ENCODE data around the gene LSM12.
A peak's percentile ranks its signal among the peaks of the same experiment; 100 is the strongest.

Gene LSM12

GRCh38 chr17:44066204-44066930 lies at the start of gene LSM12:
Gene LSM12, minus strand, starts transcription at chr17:44066671. Its CDS starts 84 bp downstream, at chr17:44066587.
- no peaks in the 10 kb centered on the region for H3K27me3 ChIP-seq (ENCODE audit: insufficient read depth, low read length)
- H3K79me2 ChIP-seq (ENCODE audit: insufficient read depth, low read length): peaks cover 44% of the 10 kb centered on the region
- H3K4me3 ChIP-seq (ENCODE audit: low read depth, low read length, poor library complexity, severe bottlenecking): peak within 1 kb of the TSS; percentile 97
- H2AFZ ChIP-seq (ENCODE audit: low read length): peak within 1 kb of the TSS; percentile 37; the same call in 1 of the 2 replicates
- H3K36me3 ChIP-seq (ENCODE audit: insufficient read depth, low read length): peaks cover 28% of the 10 kb centered on the region
- H3K9ac ChIP-seq (ENCODE audit: low read length): peak within 1 kb of the TSS; percentile 97
- no peak for TF ChIP-seq CTCF (IDR thresholded peaks at IDR 0.05; ENCODE audit: low read length)
- no peak for TF ChIP-seq EZH2 (IDR thresholded peaks at IDR 0.05; ENCODE audit: borderline replicate concordance, low read length)
- no peaks in the 10 kb centered on the region; the same call in 1 of the 2 replicates for H3F3A ChIP-seq (ENCODE audit: insufficient read depth, low read length)
- no peaks in the 10 kb centered on the region for H3K9me3 ChIP-seq (ENCODE audit: low read length)
- H3K4me2 ChIP-seq (ENCODE audit: low read length): peak within 1 kb of the TSS; percentile 86
- no peaks in the 10 kb centered on the region for H4K20me1 ChIP-seq (ENCODE audit: insufficient read depth, low read length)
- no peaks in the 10 kb centered on the region for H3K9me2 ChIP-seq (ENCODE audit: low read depth, low read length)
- H3K4me1 ChIP-seq (ENCODE audit: insufficient read depth, low read length, severe bottlenecking): peaks cover 36% of the 10 kb centered on the region
- peak within 1 kb of the TSS; percentile 66 for H3K27ac ChIP-seq (ENCODE audit: low read depth, low read length, poor library complexity, severe bottlenecking)

- Histone ChIP-seq H2AFZ (ENCODE audit: low read length) (no peak overlapping the region), H3K9me3 (ENCODE audit: low read length) (no peaks in the 10 kb centered on the region), H3K4me3 (ENCODE audit: low read depth, low read length, poor library complexity, severe bottlenecking) (no peak overlapping the region), H4K20me1 (ENCODE audit: insufficient read depth, low read length) (no peaks in the 10 kb centered on the region), H3K27ac (ENCODE audit: low read depth, low read length, poor library complexity, severe bottlenecking) (no peak overlapping the region), H3K9ac (ENCODE audit: low read length) (no peak overlapping the region), H3K27me3 (ENCODE audit: insufficient read depth, low read length) (no peaks in the 10 kb centered on the region), H3F3A (ENCODE audit: insufficient read depth, low read length) (no peaks in the 10 kb centered on the region), H3K4me1 (ENCODE audit: insufficient read depth, low read length, severe bottlenecking) (peaks cover 11% of the 10 kb centered on the region), H3K36me3 (ENCODE audit: insufficient read depth, low read length) (no peaks in the 10 kb centered on the region), H3K9me2 (ENCODE audit: low read depth, low read length) (no peaks in the 10 kb centered on the region), H3K79me2 (ENCODE audit: insufficient read depth, low read length) (no peaks in the 10 kb centered on the region), H3K4me2 (ENCODE audit: low read length) (no peak overlapping the region)
- TF ChIP-seq EZH2 (IDR thresholded peaks at IDR 0.05; ENCODE audit: borderline replicate concordance, low read length) (no peak), CTCF (IDR thresholded peaks at IDR 0.05; ENCODE audit: low read length) (peak; percentile 64; the same call in 1 of the 2 replicates)
Measured at GRCh38 chr17:44115585-44116415, 49.3 kb upstream of the LSM12 start.

- Histone ChIP-seq H3K4me2 (ENCODE audit: low read length) (no peak overlapping the region), H3K4me3 (ENCODE audit: low read depth, low read length, poor library complexity, severe bottlenecking) (no peak overlapping the region), H3K27me3 (ENCODE audit: insufficient read depth, low read length) (no peaks in the 10 kb centered on the region; the same call in 1 of the 2 replicates), H3K9me2 (ENCODE audit: low read depth, low read length) (no peaks in the 10 kb centered on the region), H3K9ac (ENCODE audit: low read length) (no peak overlapping the region), H3K27ac (ENCODE audit: low read depth, low read length, poor library complexity, severe bottlenecking) (no peak overlapping the region), H3K9me3 (ENCODE audit: low read length) (no peaks in the 10 kb centered on the region), H4K20me1 (ENCODE audit: insufficient read depth, low read length) (no peaks in the 10 kb centered on the region), H3K36me3 (ENCODE audit: insufficient read depth, low read length) (no peaks in the 10 kb centered on the region), H3K79me2 (ENCODE audit: insufficient read depth, low read length) (no peaks in the 10 kb centered on the region), H3F3A (ENCODE audit: insufficient read depth, low read length) (no peaks in the 10 kb centered on the region), H2AFZ (ENCODE audit: low read length) (no peak overlapping the region), H3K4me1 (ENCODE audit: insufficient read depth, low read length, severe bottlenecking) (peaks cover 13% of the 10 kb centered on the region)
- no peak for TF ChIP-seq EZH2 (IDR thresholded peaks at IDR 0.05; ENCODE audit: borderline replicate concordance, low read length)
- no peak for TF ChIP-seq CTCF (IDR thresholded peaks at IDR 0.05; ENCODE audit: low read length)
Measured at GRCh38 chr17:44113868-44114840, 47.7 kb upstream of the LSM12 start.

Measured in OCI-LY1 (cell line).